H1 (cell line): ENCODE data around the gene TFPI2. TPM values are rescaled to one million over a fixed set of nuclear protein-coding genes. Genes with fewer than 3 reads are reported as not detected.

Experiments
- CTCF ChIP-seq, 3 experiments: IDR thresholded peaks; 1 replicate in 2 of 3; 2 replicates in 1 of 3; pipeline versions ENCODE4 v1.5.1 to v1.6.1; 2011; ENCODE audit warnings: low read length in 3 of 3, mild to moderate bottlenecking in 3 of 3, inconsistent platforms in 2 of 3, low read depth in 1 of 3, moderate library complexity in 1 of 3; ENCODE audit not compliant: insufficient read depth in 1 of 3; ENCODE audit errors: control extremely low read depth in 1 of 3
- EP300 ChIP-seq, 2 experiments: IDR thresholded peaks; 1 replicate in 1 of 2; 2 replicates in 1 of 2; pipeline ENCODE4 v1.6.1; 2011 to 2012; ENCODE audit warnings: low read depth in 2 of 2, low read length in 2 of 2, mild to moderate bottlenecking in 2 of 2, borderline replicate concordance in 1 of 2, inconsistent platforms in 1 of 2, moderate library complexity in 1 of 2
- MAFK ChIP-seq: IDR thresholded peaks from 2 replicates; pipeline ENCODE4 v1.6.1; 2012; ENCODE audit warnings: low read depth, mild to moderate bottlenecking, improper control_type of control experiment, low read length
- polyA plus RNA-seq, 7 experiments: library from polyadenylated mRNA; depleted of rRNA in 3 of 7; stranded (reverse) in 5 of 7; unstranded in 2 of 7; fragments of >200 nt in 5 of 7; fragments of 200-250 nt in 2 of 7; gene quantifications; 1 replicate in 5 of 7; 2 replicates in 1 of 7; 4 replicates in 1 of 7; pipeline versions ENCODE4 v1.2.1 to v1.2.3, GENCODE V29; 2011 to 2013; ENCODE audit warnings: missing spikeins in 2 of 7, mixed read lengths in 2 of 7
- total RNA-seq: library from RNA; stranded (reverse); fragmentation: NEBNext Ultra II Directional; extraction: Animal tissue kit (Norgen Biotek cat#: 25700); gene quantifications from 2 replicates; pipeline ENCODE4 v1.2.1, GENCODE V29; 2021

The TFPI2 gene
- total and polyA plus RNA-seq, 2 of the 8 experiments (the other 6 are each of a cell fraction or from before 2014, with no cell fraction given), result 6.8 to 8.9 TPM

- TF ChIP-seq CTCF (IDR thresholded peaks at IDR 0.05; ENCODE audit: control extremely low read depth in 1 of 3, insufficient read depth in 1 of 3, low read depth in 1 of 3, low read length in 3 of 3), result no peak
- TF ChIP-seq MAFK, result no peak
- TF ChIP-seq EP300 (IDR thresholded peaks at IDR 0.05; ENCODE audit: borderline replicate concordance in 1 of 2, low read depth in 2 of 2, low read length in 2 of 2), result no peak
- TF ChIP-seq, all 59 proteins: peak for 0
Measured at GRCh38 chr7:93897680-93898079, 7.1 kb upstream of the TFPI2 start (continued).
